ENCODE data around the gene UGT1A8.

DNA sequence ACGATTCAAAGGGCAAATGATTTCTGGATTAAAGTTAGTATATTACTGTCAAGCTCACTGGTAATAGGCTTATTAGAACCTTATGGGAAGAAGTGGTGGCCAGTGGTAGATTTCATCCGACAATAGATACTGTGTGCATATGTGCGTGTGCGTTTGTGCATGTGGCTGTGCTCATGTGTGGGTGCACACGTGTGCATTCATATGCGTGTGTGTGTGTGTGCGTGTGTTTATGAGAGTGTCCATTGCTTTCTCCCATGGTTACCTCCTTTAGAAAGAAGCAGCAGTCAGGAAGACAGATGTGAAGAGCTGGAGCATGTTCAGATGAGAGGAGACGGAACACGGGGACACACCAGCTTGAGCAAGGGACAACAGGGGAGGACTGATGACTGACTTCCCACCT is 151.8 kb downstream of the UGT1A8 start:
- TF ChIP-seq POLR2A (IDR thresholded peaks at IDR 0.05; ENCODE audit: low read depth, low read length) (no peak), POLR2AphosphoS5 (IDR thresholded peaks at IDR 0.05; ENCODE audit: insufficient read depth, low read depth, low read length) (no peak), JUN (IDR thresholded peaks at IDR 0.05; ENCODE audit: borderline replicate concordance, insufficient read depth, insufficient read length, low read depth) (no peak), GATA2 (IDR thresholded peaks at IDR 0.05; ENCODE audit: insufficient read depth, insufficient read length, low read depth, low read length) (no peak)
- TF ChIP-seq, protein P1, sequence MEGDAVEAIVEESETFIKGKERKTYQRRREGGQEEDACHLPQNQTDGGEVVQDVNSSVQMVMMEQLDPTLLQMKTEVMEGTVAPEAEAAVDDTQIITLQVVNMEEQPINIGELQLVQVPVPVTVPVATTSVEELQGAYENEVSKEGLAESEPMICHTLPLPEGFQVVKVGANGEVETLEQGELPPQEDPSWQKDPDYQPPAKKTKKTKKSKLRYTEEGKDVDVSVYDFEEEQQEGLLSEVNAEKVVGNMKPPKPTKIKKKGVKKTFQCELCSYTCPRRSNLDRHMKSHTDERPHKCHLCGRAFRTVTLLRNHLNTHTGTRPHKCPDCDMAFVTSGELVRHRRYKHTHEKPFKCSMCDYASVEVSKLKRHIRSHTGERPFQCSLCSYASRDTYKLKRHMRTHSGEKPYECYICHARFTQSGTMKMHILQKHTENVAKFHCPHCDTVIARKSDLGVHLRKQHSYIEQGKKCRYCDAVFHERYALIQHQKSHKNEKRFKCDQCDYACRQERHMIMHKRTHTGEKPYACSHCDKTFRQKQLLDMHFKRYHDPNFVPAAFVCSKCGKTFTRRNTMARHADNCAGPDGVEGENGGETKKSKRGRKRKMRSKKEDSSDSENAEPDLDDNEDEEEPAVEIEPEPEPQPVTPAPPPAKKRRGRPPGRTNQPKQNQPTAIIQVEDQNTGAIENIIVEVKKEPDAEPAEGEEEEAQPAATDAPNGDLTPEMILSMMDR (IDR thresholded peaks at IDR 0.05; ENCODE audit: extremely low read depth in 1 of 2, insufficient read depth in 1 of 2, low read depth in 1 of 2, low read length in 2 of 2) = no peak

Measured in endothelial cell of umbilical vein (primary cell).